Measurements from ENCODE around the gene IGLL5.

DNA sequence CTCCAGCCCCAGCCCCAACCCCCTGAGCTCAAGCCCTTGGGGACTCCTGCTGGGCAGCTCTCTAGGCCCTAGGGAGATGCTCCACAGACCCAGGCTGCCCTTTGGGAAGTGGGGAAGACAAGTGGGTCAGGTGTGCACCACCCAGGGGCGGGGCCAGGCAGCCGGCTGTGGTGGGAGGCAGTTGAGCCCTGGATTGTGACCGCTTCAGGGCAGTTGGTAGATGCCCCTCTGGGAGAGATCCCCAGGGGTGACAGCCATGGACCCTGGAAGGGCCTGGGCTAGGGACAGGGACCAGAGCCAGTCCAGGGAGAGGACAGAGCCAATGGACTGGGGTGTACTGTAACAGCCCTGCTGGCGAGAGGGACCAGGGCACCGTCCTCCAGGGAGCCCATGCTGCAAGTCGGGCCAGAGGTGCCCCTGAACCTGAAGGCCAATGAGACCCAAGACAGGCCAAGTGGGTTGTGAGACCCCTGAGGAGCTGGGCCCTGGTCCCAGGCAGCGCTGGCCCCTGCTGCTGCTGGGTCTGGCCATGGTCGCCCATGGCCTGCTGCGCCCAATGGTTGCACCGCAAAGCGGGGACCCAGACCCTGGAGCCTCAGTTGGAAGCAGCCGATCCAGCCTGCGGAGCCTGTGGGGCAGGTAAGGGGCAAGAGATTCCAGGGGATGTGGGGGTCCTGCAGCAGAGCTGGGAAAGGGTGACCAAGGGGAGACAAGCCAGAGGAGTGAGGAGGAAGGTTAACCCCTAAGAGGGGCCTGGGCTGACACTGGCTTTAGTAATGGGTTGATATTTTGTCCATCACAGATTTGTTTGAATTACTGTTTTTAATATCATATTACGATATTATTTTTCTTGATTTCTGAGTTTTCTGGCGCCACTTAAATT is at the start of gene IGLL5:
- TF ChIP-seq POLR2A (IDR thresholded peaks at IDR 0.05), result no peak
- TF ChIP-seq, protein P1, sequence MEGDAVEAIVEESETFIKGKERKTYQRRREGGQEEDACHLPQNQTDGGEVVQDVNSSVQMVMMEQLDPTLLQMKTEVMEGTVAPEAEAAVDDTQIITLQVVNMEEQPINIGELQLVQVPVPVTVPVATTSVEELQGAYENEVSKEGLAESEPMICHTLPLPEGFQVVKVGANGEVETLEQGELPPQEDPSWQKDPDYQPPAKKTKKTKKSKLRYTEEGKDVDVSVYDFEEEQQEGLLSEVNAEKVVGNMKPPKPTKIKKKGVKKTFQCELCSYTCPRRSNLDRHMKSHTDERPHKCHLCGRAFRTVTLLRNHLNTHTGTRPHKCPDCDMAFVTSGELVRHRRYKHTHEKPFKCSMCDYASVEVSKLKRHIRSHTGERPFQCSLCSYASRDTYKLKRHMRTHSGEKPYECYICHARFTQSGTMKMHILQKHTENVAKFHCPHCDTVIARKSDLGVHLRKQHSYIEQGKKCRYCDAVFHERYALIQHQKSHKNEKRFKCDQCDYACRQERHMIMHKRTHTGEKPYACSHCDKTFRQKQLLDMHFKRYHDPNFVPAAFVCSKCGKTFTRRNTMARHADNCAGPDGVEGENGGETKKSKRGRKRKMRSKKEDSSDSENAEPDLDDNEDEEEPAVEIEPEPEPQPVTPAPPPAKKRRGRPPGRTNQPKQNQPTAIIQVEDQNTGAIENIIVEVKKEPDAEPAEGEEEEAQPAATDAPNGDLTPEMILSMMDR (IDR thresholded peaks at IDR 0.05), result no peak
